Ectodermal cell (in vitro differentiated cells): ENCODE results near the gene PCDHGA7.
"Not testable (repeated sequence)": the region's sequence is repeated elsewhere in the genome, so short reads cannot be mapped to it uniquely, and the experiment has no call there.

Experiments
- H3K27ac ChIP-seq: 2 replicates; pipeline ENCODE4 v1.7.0; 2013; ENCODE audit warnings: mild to moderate bottlenecking, low read depth, low read length; ENCODE audit not compliant: insufficient read depth, poor library complexity, severe bottlenecking
- H3K27me3 ChIP-seq: 2 replicates; pipeline ENCODE4 v1.7.0; 2013; ENCODE audit warnings: mild to moderate bottlenecking, low read length; ENCODE audit not compliant: insufficient read depth, control insufficient read depth, poor library complexity, severe bottlenecking
- H3K36me3 ChIP-seq: one replicate; pipeline ENCODE4 v1.7.0; 2013; ENCODE audit warnings: low read length; ENCODE audit not compliant: control insufficient read depth, insufficient read depth
- H3K4me1 ChIP-seq: one replicate; pipeline ENCODE4 v1.7.0; 2013; ENCODE audit warnings: low read length; ENCODE audit not compliant: control insufficient read depth, insufficient read depth
- H3K4me3 ChIP-seq: 2 replicates; pipeline ENCODE4 v1.7.0; 2013; ENCODE audit warnings: low read depth, low read length, control low read depth; ENCODE audit not compliant: insufficient read depth
- H3K9me3 ChIP-seq: 2 replicates; pipeline ENCODE4 v1.7.0; 2013; ENCODE audit warnings: mild to moderate bottlenecking, low read length, moderate library complexity; ENCODE audit not compliant: control insufficient read depth
- WGBS, 2 experiments: methylation state at CpG; one replicate each; pipeline ENCODE4 v1.1.7; 2013; ENCODE audit warnings: missing lambda C conversion rate in 2 of 2; 5-methylcytosine and 5-hydroxymethylcytosine counted together

PCDHGA7 gene

DNA sequence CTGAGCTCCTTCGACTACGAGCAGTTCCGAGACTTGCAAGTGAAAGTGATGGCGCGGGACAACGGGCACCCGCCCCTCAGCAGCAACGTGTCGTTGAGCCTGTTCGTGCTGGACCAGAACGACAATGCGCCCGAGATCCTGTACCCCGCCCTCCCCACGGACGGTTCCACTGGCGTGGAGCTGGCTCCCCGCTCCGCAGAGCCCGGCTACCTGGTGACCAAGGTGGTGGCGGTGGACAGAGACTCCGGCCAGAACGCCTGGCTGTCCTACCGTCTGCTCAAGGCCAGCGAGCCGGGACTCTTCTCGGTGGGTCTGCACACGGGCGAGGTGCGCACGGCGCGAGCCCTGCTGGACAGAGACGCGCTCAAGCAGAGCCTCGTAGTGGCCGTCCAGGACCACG is 49.8 kb downstream of the PCDHGA7 start:
- H3K4me1 ChIP-seq, H3K27me3 ChIP-seq, H3K4me3 ChIP-seq, H3K27ac ChIP-seq: not testable (repeated sequence)
- H3K36me3 ChIP-seq, result peaks cover 31% of the 10 kb centered on the region
- H3K9me3 ChIP-seq, result peaks cover 16% of the 10 kb centered on the region
- WGBS, 2 experiments, result 97 to 98% methylated on average over 38 of the region's 38 CpGs

DNA sequence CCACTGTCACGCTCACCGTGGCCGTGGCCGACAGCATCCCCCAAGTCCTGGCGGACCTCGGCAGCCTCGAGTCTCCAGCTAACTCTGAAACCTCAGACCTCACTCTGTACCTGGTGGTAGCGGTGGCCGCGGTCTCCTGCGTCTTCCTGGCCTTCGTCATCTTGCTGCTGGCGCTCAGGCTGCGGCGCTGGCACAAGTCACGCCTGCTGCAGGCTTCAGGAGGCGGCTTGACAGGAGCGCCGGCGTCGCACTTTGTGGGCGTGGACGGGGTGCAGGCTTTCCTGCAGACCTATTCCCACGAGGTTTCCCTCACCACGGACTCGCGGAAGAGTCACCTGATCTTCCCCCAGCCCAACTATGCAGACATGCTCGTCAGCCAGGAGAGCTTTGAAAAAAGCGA is 50.2 kb downstream of the PCDHGA7 start:
- not testable (repeated sequence) for H3K27ac ChIP-seq, H3K4me3 ChIP-seq, H3K4me1 ChIP-seq, H3K27me3 ChIP-seq
- Histone ChIP-seq H3K36me3 (peaks cover 27% of the 10 kb centered on the region), H3K9me3 (peaks cover 15% of the 10 kb centered on the region)
- WGBS, 2 experiments, result 94 to 95% methylated on average over 29 of the region's 29 CpGs

DNA sequence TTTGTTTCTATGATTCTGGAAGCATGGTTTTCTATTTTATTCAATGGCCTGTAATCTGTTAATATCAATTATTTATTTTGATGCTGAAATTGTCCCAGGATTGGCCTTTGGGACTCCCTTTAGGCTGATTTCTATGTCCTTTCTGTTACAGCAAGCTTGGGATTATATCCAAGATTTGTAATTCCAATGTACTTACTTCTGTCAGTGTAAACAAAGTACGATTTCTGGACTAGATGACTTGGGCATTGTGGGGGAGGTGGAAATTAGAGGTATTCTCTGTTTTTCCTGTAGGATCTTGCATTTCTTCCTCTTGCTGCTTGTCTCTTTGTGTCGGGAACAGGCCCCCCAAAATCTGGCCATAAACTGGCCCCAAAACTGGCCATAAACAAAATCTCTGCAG is 51.5 kb downstream of the PCDHGA7 start:
- Histone ChIP-seq H3K4me3 (no peak overlapping the region), H3K9me3 (peaks cover 15% of the 10 kb centered on the region), H3K27me3 (no peaks in the 10 kb centered on the region), H3K36me3 (peaks cover 21% of the 10 kb centered on the region), H3K27ac (no peak overlapping the region), H3K4me1 (no peaks in the 10 kb centered on the region)
- 92 to 95% methylated on average over 2 of the region's 2 CpGs for WGBS, 2 experiments
